ENCODE results near the gene ZBTB46.
"Not testable (repeated sequence)": the region's sequence is repeated elsewhere in the genome, so short reads cannot be mapped to it uniquely, and the experiment has no call there.

Gene ZBTB46

GRCh38 chr20:63830841-63831588, at the start of gene ZBTB46:
Gene ZBTB46, minus strand, starts transcription at chr20:63831264. Its CDS starts 40,507 bp downstream, at chr20:63790757.
- Histone ChIP-seq H3K27me3 (ENCODE audit: control insufficient read depth in 1 of 2, insufficient read depth in 2 of 2, low read length in 2 of 2) (peaks cover 22 to 40% of the 10 kb centered on the region in 2 donors), H3K27ac (ENCODE audit: low read depth, low read length) (no peak within 1 kb of the TSS), H3K9ac (ENCODE audit: low read length) (no peak within 1 kb of the TSS), H3K36me3 (ENCODE audit: insufficient read depth, low read length) (no peaks in the 10 kb centered on the region), H3K9me3 (ENCODE audit: low read length) (no peaks in the 10 kb centered on the region), H3K4me1 (ENCODE audit: insufficient read depth, low read length) (peaks cover 20% of the 10 kb centered on the region), H3K4me3 (ENCODE audit: low read depth in 1 of 2, low read length in 2 of 2) (peak within 1 kb of the TSS; percentile 50 to 60)

DNA sequence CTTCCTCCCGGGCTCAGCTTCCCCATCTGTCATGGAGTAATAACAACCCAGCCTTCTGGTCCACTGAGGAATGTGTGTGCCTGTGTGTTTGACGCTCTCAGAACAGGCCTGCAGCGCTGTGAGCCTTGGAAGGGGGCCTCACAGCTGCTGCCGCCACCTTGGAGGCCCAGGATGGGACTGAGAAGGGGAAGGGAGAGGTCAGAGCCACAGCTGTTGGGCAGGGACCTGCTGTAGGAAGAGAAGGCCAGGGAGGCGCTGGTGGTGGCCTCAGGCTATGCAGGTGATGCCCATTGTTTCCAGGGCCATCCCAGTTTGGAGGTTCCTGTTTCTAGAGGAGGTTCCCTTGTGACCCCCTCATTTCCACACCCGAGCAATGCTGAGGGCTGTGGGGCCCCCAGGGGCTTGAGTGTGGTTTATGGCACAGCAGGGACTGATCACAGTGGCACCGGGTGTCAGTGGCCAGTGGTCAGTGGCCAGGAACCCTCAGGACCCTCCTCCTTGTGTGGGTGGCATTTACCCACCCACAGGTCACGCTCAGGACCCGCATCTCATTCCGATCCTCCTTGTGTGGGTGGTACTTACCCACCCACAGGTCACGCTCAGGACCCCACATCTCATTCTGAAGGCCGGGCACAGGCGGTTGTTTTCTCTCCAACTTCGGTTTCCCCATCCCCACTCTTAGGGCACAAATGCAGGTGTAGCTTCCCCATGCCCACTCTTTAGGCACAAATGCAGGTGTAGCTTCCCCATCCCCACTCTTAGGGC, 48.0 kb upstream of the ZBTB46 start:
- no peaks in the 10 kb centered on the region for H3K4me1 ChIP-seq (ENCODE audit: insufficient read depth, low read length)
- H3K27me3 ChIP-seq (ENCODE audit: control insufficient read depth in 1 of 2, insufficient read depth in 2 of 2, low read length in 2 of 2) = no peaks in the 10 kb centered on the region
- H3K4me3 ChIP-seq (ENCODE audit: low read depth in 1 of 2, low read length in 2 of 2) = no peak overlapping the region
- H3K27ac ChIP-seq (ENCODE audit: low read depth, low read length) = no peak overlapping the region
- peaks cover 44% of the 10 kb centered on the region for H3K36me3 ChIP-seq (ENCODE audit: insufficient read depth, low read length)
- H3K9ac ChIP-seq (ENCODE audit: low read length) = no peak overlapping the region
- no peaks in the 10 kb centered on the region for H3K9me3 ChIP-seq (ENCODE audit: low read length)

DNA sequence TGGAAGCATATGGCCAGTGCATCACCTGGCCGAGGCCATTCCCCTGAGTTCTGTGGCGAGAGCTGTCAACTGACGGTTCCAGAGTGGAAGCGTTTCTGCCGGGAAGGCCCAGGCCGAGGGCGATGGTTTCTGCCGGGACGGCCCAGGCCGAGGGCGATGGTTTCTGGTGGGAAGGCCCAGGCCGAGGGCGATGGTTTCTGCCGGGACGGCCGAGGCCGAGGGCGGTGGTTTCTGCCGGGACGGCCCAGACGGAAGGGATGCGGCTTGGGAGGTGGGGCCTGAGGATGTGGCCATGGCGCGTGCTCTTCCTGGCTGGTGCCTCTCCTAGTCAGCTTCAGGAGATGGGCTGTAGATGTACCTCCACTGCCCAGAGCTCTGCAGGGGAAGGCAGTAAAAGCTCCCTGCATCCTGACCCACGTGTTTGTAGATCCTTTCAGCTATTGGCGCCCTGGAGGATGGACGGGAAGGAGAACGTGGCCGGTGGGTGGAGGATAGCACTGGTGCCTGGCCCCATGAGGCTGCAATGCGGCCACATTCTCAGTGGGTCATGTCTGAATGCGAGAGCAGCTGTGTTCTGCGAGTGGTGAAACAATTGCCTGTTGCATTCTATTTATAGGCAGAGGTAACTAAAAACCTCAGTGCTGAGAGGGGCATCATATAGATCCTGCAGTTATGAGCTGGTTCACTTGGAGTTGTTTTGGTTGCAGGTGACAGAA, 46.8 kb upstream of the ZBTB46 start:
- Histone ChIP-seq H3K4me3 (ENCODE audit: low read depth in 1 of 2, low read length in 2 of 2) (no peak overlapping the region), H3K36me3 (ENCODE audit: insufficient read depth, low read length) (peaks cover 42% of the 10 kb centered on the region), H3K27me3 (ENCODE audit: control insufficient read depth in 1 of 2, insufficient read depth in 2 of 2, low read length in 2 of 2) (no peaks in the 10 kb centered on the region), H3K27ac (ENCODE audit: low read depth, low read length) (no peak overlapping the region), H3K9ac (ENCODE audit: low read length) (no peak overlapping the region), H3K4me1 (ENCODE audit: insufficient read depth, low read length) (no peaks in the 10 kb centered on the region), H3K9me3 (ENCODE audit: low read length) (no peaks in the 10 kb centered on the region)

DNA sequence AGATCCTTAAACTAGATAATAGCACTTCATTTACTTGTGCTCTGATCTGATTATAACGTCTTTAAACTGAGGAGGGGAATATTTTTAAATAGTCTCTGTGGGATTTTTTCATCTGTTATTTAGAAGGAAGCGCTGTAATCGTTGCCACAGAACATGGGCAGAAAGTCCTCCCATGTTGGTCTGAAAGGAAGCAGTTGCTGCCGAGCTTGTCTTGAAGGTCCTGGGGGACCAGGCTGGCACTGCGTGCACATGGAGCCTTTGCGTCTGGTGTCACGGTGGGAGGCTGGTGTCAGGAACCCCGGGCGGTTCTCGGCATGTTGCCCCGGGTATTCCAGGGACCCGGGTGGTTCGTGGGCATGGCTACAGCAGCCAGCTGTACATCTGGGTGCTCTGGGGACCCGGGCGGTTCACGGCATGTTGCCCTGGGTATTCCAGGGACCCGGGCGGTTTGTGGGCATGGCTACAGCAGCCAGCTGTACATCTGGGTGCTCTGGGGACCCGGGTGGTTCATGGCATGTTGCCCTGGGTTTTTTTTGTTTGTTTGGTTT, 45.5 kb upstream of the ZBTB46 start:
- Histone ChIP-seq H3K27ac (ENCODE audit: low read depth, low read length) (no peak overlapping the region), H3K4me1 (ENCODE audit: insufficient read depth, low read length) (no peaks in the 10 kb centered on the region), H3K9ac (ENCODE audit: low read length) (no peak overlapping the region), H3K36me3 (ENCODE audit: insufficient read depth, low read length) (peaks cover 43% of the 10 kb centered on the region), H3K27me3 (ENCODE audit: control insufficient read depth in 1 of 2, insufficient read depth in 2 of 2, low read length in 2 of 2) (no peaks in the 10 kb centered on the region), H3K9me3 (ENCODE audit: low read length) (no peaks in the 10 kb centered on the region), H3K4me3 (ENCODE audit: low read depth in 1 of 2, low read length in 2 of 2) (no peak overlapping the region)

DNA sequence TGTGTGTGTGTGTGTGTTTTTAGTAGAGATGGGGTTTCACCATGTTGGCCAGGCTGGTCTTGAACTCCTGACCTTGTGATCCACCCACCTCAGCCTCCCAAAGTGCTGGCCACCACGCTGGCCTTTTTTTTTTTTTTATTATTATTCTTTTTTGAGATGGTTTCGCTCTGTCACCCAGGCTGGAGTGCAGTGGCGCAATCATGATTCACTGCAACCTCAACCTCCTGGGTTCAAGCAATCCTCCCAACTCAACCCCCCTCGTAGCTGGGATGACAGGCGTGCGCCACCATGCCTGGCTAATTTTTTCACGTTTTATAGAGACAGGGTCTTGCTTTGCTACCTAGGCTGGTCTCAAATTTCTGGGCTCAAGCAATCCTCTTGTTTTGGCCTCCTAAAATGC, 43.2 kb upstream of the ZBTB46 start:
- not testable (repeated sequence) for H3K4me3 ChIP-seq (ENCODE audit: low read depth in 1 of 2, low read length in 2 of 2); H3K9ac ChIP-seq (ENCODE audit: low read length); H3K4me1 ChIP-seq (ENCODE audit: insufficient read depth, low read length); H3K9me3 ChIP-seq (ENCODE audit: low read length); H3K27me3 ChIP-seq (ENCODE audit: control insufficient read depth in 1 of 2, insufficient read depth in 2 of 2, low read length in 2 of 2); H3K27ac ChIP-seq (ENCODE audit: low read depth, low read length)
- H3K36me3 ChIP-seq (ENCODE audit: insufficient read depth, low read length) = peaks cover 53% of the 10 kb centered on the region

- Histone ChIP-seq H3K9me3 (ENCODE audit: low read length) (no peaks in the 10 kb centered on the region), H3K4me1 (ENCODE audit: insufficient read depth, low read length) (no peaks in the 10 kb centered on the region), H3K27ac (ENCODE audit: low read depth, low read length) (no peak overlapping the region), H3K27me3 (ENCODE audit: control insufficient read depth in 1 of 2, insufficient read depth in 2 of 2, low read length in 2 of 2) (no peaks in the 10 kb centered on the region), H3K9ac (ENCODE audit: low read length) (no peak overlapping the region), H3K36me3 (ENCODE audit: insufficient read depth, low read length) (peaks cover 60% of the 10 kb centered on the region), H3K4me3 (ENCODE audit: low read depth in 1 of 2, low read length in 2 of 2) (no peak overlapping the region)
Measured at GRCh38 chr20:63873477-63873971, 42.5 kb upstream of the ZBTB46 start.

DNA sequence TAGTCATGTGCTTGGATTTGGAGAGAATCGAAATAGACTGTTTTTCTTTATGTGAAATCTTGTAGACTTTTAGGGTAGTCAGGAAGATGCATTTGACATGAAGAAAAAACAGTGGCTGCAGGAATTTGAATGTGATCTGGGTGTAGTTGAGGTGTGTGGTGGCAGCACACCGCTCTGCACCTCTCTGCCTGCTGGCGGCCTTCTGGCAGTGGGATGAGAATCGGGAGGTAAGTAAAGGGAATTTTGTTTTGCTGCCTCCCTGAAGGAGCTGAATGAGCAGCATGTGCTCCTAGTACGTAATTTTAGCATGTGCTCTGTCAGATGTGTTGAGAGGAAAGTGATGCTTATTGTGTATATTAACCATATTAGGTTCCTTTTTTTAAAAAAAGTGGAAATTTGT, 37.2 kb upstream of the ZBTB46 start:
- Histone ChIP-seq H3K27ac (ENCODE audit: low read depth, low read length) (no peak overlapping the region), H3K9ac (ENCODE audit: low read length) (no peak overlapping the region), H3K9me3 (ENCODE audit: low read length) (no peaks in the 10 kb centered on the region), H3K4me3 (ENCODE audit: low read depth in 1 of 2, low read length in 2 of 2) (no peak overlapping the region), H3K4me1 (ENCODE audit: insufficient read depth, low read length) (peaks cover 8% of the 10 kb centered on the region), H3K36me3 (ENCODE audit: insufficient read depth, low read length) (peaks cover 28% of the 10 kb centered on the region), H3K27me3 (ENCODE audit: control insufficient read depth in 1 of 2, insufficient read depth in 2 of 2, low read length in 2 of 2) (no peaks in the 10 kb centered on the region)

- not testable (repeated sequence) for H3K9me3 ChIP-seq (ENCODE audit: low read length); H3K4me1 ChIP-seq (ENCODE audit: insufficient read depth, low read length); H3K27ac ChIP-seq (ENCODE audit: low read depth, low read length); H3K9ac ChIP-seq (ENCODE audit: low read length); H3K27me3 ChIP-seq (ENCODE audit: control insufficient read depth in 1 of 2, insufficient read depth in 2 of 2, low read length in 2 of 2); H3K4me3 ChIP-seq (ENCODE audit: low read depth in 1 of 2, low read length in 2 of 2)
- peaks cover 24% of the 10 kb centered on the region for H3K36me3 ChIP-seq (ENCODE audit: insufficient read depth, low read length)
Measured at GRCh38 chr20:63867042-63867441, 36.0 kb upstream of the ZBTB46 start.

DNA sequence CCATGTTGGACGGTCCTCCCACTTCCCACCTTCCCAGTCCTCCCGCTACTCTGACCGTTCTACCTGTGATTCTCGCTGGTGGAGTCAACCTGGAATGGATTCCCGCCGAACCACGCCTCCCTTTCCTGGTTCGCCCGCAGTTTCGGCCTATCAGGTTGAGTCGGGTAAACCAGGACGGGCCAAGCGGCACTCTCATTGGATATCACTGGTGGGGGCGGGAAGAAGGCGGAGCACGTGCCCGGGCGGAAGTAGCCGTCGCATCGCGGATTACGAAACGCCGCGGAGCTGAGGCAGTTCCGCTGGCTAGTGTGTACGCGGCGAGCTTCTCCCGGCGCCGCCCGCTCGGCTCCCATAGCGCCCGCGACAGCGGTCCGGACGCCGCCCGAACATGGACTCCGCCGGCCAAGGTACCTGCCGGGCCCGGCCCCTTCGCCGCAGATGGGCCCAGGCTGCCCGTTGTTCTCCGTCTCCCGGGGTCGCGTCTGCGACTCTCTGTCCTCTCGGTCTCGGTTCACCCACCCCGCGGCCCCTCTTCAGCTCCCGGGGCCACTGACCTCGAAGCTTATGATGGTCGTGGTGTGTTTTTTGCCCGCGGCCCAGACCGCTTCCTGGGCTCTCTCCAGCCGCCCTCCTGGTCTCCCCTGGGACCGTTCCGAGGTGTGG, 34.0 kb upstream of the ZBTB46 start, which contains the start of gene TPD52L2:
Gene TPD52L2 (plus strand): TSS at position 293 of the 663 bp plus-strand sequence. CDS start 96 bp downstream, at position 389.
- Histone ChIP-seq H3K9ac (ENCODE audit: low read length) (peak within 1 kb of the TSS; percentile 80), H3K27ac (ENCODE audit: low read depth, low read length) (peak within 1 kb of the TSS; percentile 96), H3K36me3 (ENCODE audit: insufficient read depth, low read length) (peaks cover 19% of the 10 kb centered on the region), H3K27me3 (ENCODE audit: control insufficient read depth in 1 of 2, insufficient read depth in 2 of 2, low read length in 2 of 2) (no peaks in the 10 kb centered on the region), H3K4me1 (ENCODE audit: insufficient read depth, low read length) (peaks cover 8% of the 10 kb centered on the region), H3K4me3 (ENCODE audit: low read depth in 1 of 2, low read length in 2 of 2) (peak within 1 kb of the TSS; percentile 86 to 96), H3K9me3 (ENCODE audit: low read length) (no peaks in the 10 kb centered on the region)

DNA sequence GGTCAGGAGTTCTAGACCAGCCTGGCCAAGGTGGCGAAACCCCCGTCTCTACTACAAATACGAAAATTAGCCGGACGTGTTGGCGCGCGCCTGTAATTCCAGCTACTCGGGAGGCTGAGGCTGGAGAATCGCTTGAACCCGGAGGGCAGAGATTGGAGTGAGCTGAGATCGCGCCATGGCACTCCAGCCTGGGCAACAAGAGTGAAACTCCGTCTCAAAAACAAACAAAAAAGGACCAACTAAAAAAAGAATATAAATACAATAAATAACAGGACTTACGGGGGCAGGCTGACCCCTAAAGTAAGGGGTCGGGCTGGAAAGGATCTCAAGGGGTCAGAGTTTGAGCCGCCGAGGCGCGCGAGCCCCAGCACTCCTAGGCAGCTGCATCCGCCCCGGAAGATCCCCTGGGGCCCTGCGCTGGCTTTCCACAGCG, 33.5 kb upstream of the ZBTB46 start:
- Histone ChIP-seq H3K4me1 (ENCODE audit: insufficient read depth, low read length) (peaks cover 8% of the 10 kb centered on the region), H3K27me3 (ENCODE audit: control insufficient read depth in 1 of 2, insufficient read depth in 2 of 2, low read length in 2 of 2) (no peaks in the 10 kb centered on the region), H3K27ac (ENCODE audit: low read depth, low read length) (peak overlapping the region; percentile 72), H3K36me3 (ENCODE audit: insufficient read depth, low read length) (peaks cover 14% of the 10 kb centered on the region), H3K4me3 (ENCODE audit: low read depth in 1 of 2, low read length in 2 of 2) (peak overlapping the region; percentile 83 to 86), H3K9ac (ENCODE audit: low read length) (peak overlapping the region; percentile 68), H3K9me3 (ENCODE audit: low read length) (no peaks in the 10 kb centered on the region)
